Mesenteric fat pad (tissue), 1 donor: Measurements from ENCODE around the gene PARP2. TPM values are rescaled to one million over a fixed set of nuclear protein-coding genes. Genes with fewer than 3 reads are reported as not detected.
"Not testable (repeated sequence)": the region's sequence is repeated elsewhere in the genome, so short reads cannot be mapped to it uniquely, and the experiment has no call there.

Source experiments
- DNase-seq: peaks from one replicate; pipeline ENCODE4 v3.0.0-alpha.2; 2020; ENCODE audit warnings: low spot score
- total RNA-seq: library from RNA; stranded (reverse); fragmentation: NEBNext Ultra II Directional; extraction: Animal tissue kit (Norgen Biotek cat#: 25700); gene quantifications from one replicate; pipeline ENCODE4 v1.2.1, GENCODE V29; 2021
- donor health status: DM: yes; HTN: yes; CAD: no.

PARP2 gene
- total RNA-seq, 1 donor from 2014 or later = 9.8 TPM

DNA sequence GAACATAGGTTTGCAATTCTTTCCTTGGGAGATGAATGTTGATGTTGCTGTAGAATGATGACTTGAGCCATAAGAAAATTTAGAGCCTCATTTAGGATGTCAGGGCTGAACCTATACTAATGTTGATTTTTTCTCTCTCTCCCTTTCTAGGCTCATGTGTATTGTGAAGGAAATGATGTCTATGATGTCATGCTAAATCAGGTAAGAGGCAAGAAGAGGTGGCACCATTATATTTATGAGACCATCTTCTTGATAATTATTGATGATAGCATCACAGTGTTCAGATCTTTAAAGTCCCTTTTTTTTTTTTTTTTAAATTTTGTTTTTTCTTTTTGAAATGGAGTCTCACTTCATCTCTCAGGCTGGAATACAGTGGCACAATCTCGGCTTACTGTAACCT lies 3.3 kb downstream of the PARP2 start:
- DNase-seq = no peak

- DNase-seq = no peak
These were observed 4.3 kb downstream of the PARP2 start for GRCh38 chr14:20347747-20348146.

GRCh38 chr14:20350282-20350681 lies 6.8 kb downstream of the PARP2 start:
- no peak for DNase-seq

DNA sequence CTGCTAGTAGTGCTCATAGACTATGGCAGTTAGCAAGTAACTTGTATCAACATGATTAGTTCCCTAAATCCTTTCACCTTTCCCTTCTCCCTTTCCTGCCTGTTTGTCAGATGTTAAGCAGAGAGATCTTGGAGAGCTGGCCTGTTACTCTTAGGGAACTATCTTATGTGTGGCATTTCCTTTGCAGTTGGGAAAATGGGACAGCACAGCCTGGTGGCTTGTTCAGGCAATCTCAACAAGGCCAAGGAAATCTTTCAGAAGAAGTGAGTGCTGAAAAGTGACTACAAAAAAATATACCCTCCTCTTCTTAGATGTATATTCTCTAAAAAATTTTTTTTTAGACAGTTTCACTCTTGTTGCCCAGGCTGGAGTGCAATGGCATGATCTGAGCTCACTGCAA lies 7.4 kb downstream of the PARP2 start:
- DNase-seq = no peak

- DNase-seq = no peak
These were observed 13.0 kb downstream of the PARP2 start for GRCh38 chr14:20356422-20356821.

- not testable (repeated sequence) for DNase-seq
These were observed 15.0 kb downstream of the PARP2 start for GRCh38 chr14:20358474-20358873.

DNA sequence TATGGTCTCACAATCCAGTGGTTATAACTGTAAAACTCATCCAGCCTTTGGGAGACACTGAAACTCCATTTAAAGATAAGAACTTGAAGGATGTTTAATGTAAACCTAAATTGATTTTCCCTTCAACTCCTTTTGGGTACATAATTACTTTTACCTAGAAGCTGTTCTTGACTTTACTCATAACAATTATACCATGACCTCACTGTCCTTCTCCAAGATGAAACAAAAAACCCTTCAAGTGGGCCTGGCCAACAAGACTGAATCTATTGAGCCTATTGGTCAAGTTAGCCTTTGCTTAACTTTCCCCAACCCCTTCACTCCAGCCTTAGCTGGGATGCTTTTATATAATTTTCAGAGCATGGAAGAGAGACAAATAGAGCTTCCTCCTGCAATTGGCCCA lies 22.5 kb downstream of the PARP2 start:
- DNase-seq = no peak

DNA sequence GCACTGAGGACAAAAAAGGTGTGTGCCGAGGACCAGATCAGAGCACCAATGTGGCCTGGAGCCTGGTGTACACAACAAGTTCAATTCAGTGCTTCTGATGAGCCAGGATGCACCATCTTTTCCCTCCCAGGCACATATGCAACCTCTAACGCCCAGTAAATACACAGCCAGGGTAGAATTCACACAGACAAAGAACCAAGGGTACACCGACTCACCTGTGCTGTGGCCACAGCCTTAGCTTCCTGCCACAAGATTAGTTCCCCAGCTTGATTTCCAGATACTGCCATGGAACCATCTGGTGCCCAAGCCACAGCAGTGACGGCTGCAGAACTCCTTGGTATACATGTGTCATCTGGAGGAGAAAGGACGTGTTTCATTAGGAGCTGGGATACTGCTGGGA lies 29.4 kb downstream of the PARP2 start:
- DNase-seq = no peak

DNA sequence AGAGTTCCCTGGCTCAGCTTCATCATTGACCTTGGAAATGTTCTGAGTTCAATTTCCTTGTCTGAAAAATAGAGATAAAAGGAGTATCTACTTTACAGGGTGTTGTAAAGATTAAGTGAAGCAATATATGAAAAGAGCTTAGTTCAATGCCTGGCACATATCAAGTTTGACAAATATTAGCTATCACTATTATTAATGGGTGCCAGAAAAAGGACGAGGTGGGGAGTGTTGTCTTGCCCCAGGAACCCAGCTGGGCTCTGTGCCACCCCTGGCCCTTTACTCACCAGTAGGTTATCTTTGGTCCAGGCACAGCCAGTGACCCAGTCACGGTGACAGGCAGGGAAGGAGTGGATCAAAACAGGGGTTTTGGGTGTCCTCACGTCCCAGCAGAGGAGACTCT lies 32.0 kb downstream of the PARP2 start:
- no peak for DNase-seq

DNA sequence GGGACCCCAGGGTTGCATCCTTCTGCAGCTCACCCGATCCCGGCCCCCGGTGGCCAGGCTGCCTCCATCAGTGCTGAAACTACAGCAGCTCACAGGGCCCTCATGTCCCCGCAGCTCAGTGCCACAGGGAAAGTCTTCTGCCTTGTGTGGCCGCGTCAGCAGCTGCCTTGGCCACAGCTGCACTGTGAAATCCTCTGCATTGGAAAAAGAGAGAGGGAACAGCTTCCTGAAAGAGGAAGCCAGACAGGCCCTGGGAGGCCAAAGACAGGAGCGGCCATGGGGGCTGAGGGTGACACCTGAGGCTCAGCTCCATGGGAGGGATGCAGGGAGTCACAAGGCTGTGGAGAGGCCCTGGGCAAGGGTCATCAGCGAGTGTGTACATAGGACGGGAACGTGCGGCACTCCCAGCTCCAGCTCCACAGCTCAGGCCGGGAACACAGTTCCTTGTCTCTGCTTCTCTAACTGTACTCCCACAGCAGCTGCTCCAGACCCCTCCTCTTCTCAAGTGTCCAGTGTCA lies 32.7 kb downstream of the PARP2 start:
- no peak for DNase-seq

DNA sequence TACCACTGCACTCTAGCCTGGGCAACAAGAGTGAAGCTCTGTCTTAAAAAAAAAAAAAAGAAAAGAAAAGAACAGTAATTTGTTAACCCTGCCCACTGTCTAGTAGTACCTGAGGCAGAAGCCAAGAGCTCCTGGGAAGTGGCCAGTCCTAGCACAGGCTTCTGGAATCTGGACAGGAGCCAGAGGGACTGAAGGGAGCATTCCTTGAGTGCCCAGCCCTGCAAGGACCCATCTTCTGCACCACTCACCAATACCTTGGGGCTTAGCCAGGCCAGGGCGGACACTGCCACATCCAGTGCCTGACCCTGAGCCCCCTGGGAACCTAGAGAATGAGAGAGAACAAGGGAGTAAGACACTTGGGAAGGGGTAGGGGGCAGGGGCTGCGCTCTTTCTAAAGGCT lies 33.7 kb downstream of the PARP2 start:
- no peak for DNase-seq

DNA sequence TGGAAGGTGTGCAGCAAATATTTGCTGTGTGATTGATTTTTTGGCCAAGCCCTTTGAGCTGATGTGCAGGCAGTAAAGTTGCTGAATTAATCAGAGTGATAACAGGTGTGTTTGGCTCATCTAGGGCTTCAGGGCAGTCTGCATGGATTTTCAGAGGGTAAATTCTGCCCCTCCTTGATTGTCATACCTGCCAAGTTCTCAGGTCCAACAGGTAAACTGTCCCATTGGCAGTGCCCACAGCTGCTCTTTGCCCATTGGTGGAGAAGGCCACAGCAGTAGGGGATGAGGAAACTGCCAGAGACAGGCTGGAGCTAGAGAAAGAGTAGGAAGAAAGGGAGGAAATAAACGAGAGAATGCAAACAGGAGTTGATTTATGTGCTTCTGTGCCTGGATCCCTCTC lies 36.3 kb downstream of the PARP2 start:
- no peak for DNase-seq

DNA sequence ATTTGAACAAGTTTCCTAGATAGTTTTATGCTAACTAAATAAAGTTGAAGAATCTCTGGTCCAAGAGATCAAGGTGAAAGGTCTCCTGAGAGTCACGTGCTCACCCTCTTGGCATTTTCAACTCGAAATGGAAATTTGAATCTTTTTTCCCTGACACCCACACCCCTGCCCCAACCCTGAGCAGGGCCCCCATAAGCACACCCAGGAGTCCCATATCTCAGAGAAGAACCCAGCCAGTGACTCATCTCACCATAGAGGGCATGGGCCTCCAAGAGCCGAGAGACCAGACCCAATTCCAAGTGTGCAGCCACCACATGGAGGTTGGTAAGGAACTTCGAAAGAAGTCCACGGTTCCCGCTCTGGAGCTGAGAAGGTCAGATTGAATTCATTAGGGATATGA lies 37.2 kb downstream of the PARP2 start:
- no peak for DNase-seq

- DNase-seq = no peak
These were observed 37.9 kb downstream of the PARP2 start for GRCh38 chr14:20381341-20381740.

DNA sequence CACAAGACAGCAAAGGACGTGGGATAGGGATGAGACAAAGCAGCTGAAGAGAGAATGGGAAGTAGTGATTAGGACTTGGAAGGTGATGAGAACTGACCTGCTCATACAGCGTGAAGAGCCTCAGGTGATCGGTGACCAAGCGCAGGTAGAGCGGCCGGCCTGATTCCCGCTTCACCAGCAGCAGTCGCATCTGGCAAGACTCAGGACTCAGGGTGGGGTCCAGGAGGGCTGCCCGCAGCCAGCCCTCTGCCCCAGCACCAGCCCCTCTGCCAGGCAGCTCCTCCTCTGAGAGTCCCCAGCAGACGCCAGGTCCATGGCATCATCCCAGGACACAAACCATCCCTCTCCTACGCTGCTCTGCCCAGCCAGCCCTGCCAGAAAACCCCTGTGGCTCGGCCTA lies 39.1 kb downstream of the PARP2 start:
- no peak for DNase-seq

DNA sequence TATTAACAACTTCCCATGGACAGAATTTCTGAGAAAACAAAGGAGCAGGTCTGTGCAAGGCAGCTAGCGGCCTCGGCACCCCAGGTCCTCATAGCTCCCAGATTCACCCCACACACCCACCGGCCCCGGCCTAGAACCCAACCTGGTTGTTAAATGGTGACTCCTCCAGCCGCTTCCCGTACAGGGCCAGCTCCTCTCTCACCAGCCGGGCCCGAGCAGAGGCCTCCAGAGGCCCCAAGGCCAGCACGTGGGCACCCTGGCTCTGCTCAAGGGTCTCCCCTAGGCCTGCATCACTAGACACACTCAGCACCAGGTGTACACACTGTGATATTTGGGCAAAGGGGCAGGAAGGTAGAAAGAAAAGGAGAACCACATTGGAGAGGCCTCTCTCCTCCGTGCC lies 39.6 kb downstream of the PARP2 start:
- DNase-seq = no peak

GRCh38 chr14:20383636-20384035 lies 40.2 kb downstream of the PARP2 start:
- no peak for DNase-seq

GRCh38 chr14:20384321-20384720 lies 40.9 kb downstream of the PARP2 start:
- DNase-seq = no peak

GRCh38 chr14:20384886-20385285 lies 41.5 kb downstream of the PARP2 start:
- DNase-seq = no peak

DNA sequence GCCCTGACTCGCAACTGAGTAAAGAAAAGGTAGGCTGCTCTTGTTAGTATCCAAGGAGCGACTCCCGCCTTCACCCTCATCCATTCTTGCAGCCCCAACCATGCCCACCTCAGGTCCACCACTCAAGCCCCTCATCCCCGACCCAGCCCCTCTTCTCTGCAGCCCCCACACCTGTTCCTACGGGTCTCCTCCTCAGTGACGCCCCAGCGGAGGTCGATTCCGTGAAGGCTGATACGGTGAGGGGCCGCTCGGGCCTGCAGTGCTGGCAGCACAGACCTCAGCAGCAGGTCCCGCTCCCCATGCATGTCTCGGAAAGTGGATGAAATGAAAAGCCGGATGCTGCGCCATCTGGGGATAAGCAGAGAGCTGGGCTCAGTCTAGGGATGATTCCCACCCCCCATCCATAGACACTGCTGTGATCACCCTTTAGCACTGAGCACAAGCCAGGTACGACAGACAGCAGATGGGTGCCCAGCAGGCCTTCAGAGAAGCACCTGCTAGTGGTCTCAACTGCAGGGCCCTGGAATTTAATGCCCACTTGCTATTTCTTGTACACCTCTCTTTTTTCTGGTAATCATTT lies 42.9 kb downstream of the PARP2 start:
- no peak for DNase-seq

DNA sequence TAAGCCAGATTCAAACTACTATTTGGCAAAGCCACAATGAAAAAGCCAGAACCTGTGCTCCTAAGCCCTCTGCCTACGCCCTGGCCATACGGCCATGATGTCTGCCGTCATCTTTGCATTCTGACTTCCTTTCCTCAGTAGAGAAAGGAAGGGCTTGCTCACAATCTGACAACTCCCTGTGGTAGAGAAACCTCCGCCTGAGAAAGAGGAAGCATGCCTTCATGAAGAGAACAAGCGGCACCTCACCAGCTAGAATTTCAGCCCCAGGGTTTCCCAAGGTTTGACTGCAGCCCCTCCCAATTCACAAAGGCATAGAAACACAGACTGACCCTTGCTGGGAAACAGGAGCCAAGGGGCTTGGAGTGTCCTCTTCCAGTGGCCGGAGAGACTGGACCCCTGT lies 44.1 kb downstream of the PARP2 start:
- no peak for DNase-seq

DNA sequence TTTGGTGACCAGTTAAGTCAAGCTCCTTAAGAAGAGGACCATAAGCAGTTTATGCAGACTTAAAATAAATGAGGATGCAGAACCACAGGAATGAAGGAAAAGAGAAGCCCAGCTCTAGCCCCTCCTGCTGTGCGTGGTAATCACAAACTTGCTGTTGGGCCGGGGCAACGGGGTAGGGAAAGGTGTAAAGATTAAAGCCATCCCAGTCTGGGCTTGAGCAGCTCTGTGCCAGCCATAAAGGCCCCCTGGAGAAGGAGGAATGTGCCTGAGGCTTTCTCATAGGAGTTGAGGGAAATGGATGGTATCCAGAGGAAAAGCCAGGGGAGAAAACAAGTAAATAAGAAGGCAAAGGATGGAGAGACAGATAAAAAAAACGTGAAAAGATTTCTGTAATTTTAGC lies 44.7 kb downstream of the PARP2 start:
- DNase-seq = no peak

DNA sequence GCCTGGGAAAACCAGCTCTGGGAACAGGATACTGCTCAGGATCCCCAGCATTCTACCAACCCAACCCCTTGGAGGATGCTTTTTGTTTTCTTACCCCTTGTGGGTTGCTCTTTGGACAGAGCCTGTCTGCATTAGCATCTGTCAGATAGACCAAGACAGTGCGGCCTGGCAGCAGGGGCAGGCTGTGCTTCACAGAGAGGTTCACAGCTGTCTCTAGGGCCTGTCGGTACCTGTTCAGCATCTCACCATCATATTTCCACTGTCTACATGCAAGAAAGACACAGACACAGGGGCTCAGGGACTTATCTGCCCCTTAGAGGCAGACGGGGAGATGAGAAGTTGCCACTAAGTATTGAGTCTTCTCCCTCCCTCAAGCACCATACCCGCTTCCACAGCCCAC lies 48.1 kb downstream of the PARP2 start:
- no peak for DNase-seq

- DNase-seq = no peak
These were observed 54.1 kb downstream of the PARP2 start for GRCh38 chr14:20397511-20397910.
